ENCODE data around the gene NRXN3.

The NRXN3 gene

DNA sequence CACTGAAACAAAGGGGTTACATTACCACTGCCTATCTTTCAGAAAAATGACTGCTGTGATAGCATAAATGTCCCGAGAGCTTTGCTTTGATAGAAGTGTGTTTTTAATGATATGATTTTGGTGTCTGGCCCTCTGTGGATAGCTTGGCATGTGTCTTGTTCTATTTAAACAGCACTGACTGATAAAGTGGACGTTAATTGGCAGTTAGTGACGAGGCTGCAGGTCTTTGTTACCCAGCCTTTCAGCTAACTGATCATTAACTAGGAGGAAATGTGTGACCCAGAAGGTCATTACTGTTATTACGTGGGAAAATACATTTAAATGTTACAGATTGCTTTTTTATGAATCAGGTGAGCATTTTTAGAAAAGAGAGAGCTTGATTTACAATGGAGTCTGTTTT is 1612.9 kb downstream of the NRXN3 start:
- Histone ChIP-seq H3K27me3 (ENCODE audit: low read length) (no peaks in the 10 kb centered on the region), H3K4me2 (ENCODE audit: low read depth, low read length, poor library complexity, severe bottlenecking) (no peak overlapping the region), H3K36me3 (ENCODE audit: low read length) (no peaks in the 10 kb centered on the region), H3K9me3 (ENCODE audit: insufficient read depth, low read length) (no peaks in the 10 kb centered on the region), H3K9ac (ENCODE audit: low read length) (no peak overlapping the region), H4K20me1 (ENCODE audit: low read depth, low read length) (no peaks in the 10 kb centered on the region), H3F3A (ENCODE audit: insufficient read depth) (no peaks in the 10 kb centered on the region), H3K79me2 (ENCODE audit: insufficient read depth, low read length) (no peaks in the 10 kb centered on the region), H3K4me3 (ENCODE audit: insufficient read depth, low read length, poor library complexity, severe bottlenecking) (no peak overlapping the region), H3K27ac (ENCODE audit: low read depth, low read length) (no peak overlapping the region), H2AFZ (ENCODE audit: low read depth, low read length, severe bottlenecking) (no peak overlapping the region), H3K9me2 (replicated peaks; ENCODE audit: insufficient read depth, low read length) (no peaks in the 10 kb centered on the region)
- no peak for TF ChIP-seq EZH2phosphoT487 (conservative IDR thresholded peaks at IDR 0.05; ENCODE audit: low read length)
- TF ChIP-seq, protein P1, sequence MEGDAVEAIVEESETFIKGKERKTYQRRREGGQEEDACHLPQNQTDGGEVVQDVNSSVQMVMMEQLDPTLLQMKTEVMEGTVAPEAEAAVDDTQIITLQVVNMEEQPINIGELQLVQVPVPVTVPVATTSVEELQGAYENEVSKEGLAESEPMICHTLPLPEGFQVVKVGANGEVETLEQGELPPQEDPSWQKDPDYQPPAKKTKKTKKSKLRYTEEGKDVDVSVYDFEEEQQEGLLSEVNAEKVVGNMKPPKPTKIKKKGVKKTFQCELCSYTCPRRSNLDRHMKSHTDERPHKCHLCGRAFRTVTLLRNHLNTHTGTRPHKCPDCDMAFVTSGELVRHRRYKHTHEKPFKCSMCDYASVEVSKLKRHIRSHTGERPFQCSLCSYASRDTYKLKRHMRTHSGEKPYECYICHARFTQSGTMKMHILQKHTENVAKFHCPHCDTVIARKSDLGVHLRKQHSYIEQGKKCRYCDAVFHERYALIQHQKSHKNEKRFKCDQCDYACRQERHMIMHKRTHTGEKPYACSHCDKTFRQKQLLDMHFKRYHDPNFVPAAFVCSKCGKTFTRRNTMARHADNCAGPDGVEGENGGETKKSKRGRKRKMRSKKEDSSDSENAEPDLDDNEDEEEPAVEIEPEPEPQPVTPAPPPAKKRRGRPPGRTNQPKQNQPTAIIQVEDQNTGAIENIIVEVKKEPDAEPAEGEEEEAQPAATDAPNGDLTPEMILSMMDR (IDR thresholded peaks at IDR 0.05; ENCODE audit: insufficient read depth, low read length, poor library complexity, severe bottlenecking) = no peak

DNA sequence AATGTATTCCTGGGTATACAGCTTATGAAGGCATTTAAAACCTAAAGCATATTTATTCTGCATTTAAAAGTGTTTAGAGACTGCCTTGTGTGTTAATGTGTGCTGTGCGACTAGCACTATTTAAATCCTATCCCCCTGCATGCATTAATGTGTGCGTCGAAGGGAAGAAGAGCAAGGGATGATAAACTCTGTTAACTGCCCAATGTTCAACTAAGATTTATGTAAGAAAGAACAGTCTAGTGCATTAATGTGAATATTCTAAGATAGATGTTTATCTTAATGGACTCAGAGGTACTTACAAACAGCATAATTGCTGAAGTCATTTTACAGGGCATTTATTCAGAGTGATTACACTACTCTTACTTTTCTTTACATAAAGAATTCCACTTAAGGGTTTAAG is 1616.3 kb downstream of the NRXN3 start:
- H3K9ac ChIP-seq (ENCODE audit: low read length) = no peak overlapping the region
- H3K79me2 ChIP-seq (ENCODE audit: insufficient read depth, low read length) = no peaks in the 10 kb centered on the region
- H3K27me3 ChIP-seq (ENCODE audit: low read length) = no peaks in the 10 kb centered on the region
- no peak overlapping the region for H3K27ac ChIP-seq (ENCODE audit: low read depth, low read length)
- H3K4me2 ChIP-seq (ENCODE audit: low read depth, low read length, poor library complexity, severe bottlenecking) = no peak overlapping the region
- no peak overlapping the region for H3K4me3 ChIP-seq (ENCODE audit: insufficient read depth, low read length, poor library complexity, severe bottlenecking)
- H4K20me1 ChIP-seq (ENCODE audit: low read depth, low read length) = no peaks in the 10 kb centered on the region
- H3K9me2 ChIP-seq (replicated peaks; ENCODE audit: insufficient read depth, low read length) = no peaks in the 10 kb centered on the region
- H3K9me3 ChIP-seq (ENCODE audit: insufficient read depth, low read length) = 0 out of 2 replicates have a peak, but pooled peaks cover 3% of the 10 kb centered on the region
- no peak for TF ChIP-seq EZH2phosphoT487 (conservative IDR thresholded peaks at IDR 0.05; ENCODE audit: low read length)
- TF ChIP-seq, protein P1 (IDR thresholded peaks at IDR 0.05; ENCODE audit: insufficient read depth, low read length, poor library complexity, severe bottlenecking) = no peak
- no peaks in the 10 kb centered on the region for H3K36me3 ChIP-seq (ENCODE audit: low read length)
- no peak overlapping the region for H2AFZ ChIP-seq (ENCODE audit: low read depth, low read length, severe bottlenecking)
- no peaks in the 10 kb centered on the region for H3F3A ChIP-seq (ENCODE audit: insufficient read depth)

DNA sequence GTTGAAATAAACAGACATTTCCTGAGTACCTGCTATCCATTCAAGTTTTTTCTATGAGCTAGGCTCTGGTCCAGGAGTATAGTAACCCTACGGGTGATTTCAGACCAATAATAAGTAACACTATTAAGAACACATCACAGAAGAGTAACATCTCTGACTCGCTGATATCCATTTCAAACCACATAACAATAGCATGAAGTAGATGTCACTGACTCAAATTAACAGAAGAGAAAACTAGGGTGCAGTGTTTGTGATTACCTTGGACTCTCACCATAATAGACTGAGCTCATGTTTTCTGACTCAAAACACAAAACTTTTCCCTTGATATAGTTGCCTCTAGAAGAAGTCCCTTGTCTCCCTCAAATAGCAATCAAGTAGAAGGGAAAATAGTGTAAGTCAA is 1618.2 kb downstream of the NRXN3 start:
- H3F3A ChIP-seq (ENCODE audit: insufficient read depth) = no peaks in the 10 kb centered on the region
- no peaks in the 10 kb centered on the region for H4K20me1 ChIP-seq (ENCODE audit: low read depth, low read length)
- H3K4me2 ChIP-seq (ENCODE audit: low read depth, low read length, poor library complexity, severe bottlenecking) = no peak overlapping the region
- no peaks in the 10 kb centered on the region for H3K36me3 ChIP-seq (ENCODE audit: low read length)
- no peak overlapping the region for H3K27ac ChIP-seq (ENCODE audit: low read depth, low read length)
- no peaks in the 10 kb centered on the region for H3K27me3 ChIP-seq (ENCODE audit: low read length)
- no peaks in the 10 kb centered on the region for H3K79me2 ChIP-seq (ENCODE audit: insufficient read depth, low read length)
- no peak overlapping the region for H3K9ac ChIP-seq (ENCODE audit: low read length)
- H3K4me3 ChIP-seq (ENCODE audit: insufficient read depth, low read length, poor library complexity, severe bottlenecking) = no peak overlapping the region
- TF ChIP-seq, protein P1 (IDR thresholded peaks at IDR 0.05; ENCODE audit: insufficient read depth, low read length, poor library complexity, severe bottlenecking) = no peak
- TF ChIP-seq EZH2phosphoT487 (conservative IDR thresholded peaks at IDR 0.05; ENCODE audit: low read length) = no peak
- H2AFZ ChIP-seq (ENCODE audit: low read depth, low read length, severe bottlenecking) = no peak overlapping the region
- no peaks in the 10 kb centered on the region for H3K9me2 ChIP-seq (replicated peaks; ENCODE audit: insufficient read depth, low read length)
- H3K9me3 ChIP-seq (ENCODE audit: insufficient read depth, low read length) = 0 out of 2 replicates have a peak, but pooled peaks cover 3% of the 10 kb centered on the region
